CD4-positive, alpha-beta memory T cell (primary cell): ENCODE data around the gene FAM219A. TPM values are rescaled to one million over a fixed set of nuclear protein-coding genes. Genes with fewer than 3 reads are reported as not detected.

ENCODE experiments used
- CTCF ChIA-PET: fragments of 350-600 bp; sonication (Branson Sonifier 250); formaldehyde crosslinking; loops from one replicate; lab custom pipeline; 2021; ENCODE audit warnings: inconsistent platforms; ENCODE audit not compliant: partially characterized antibody; lab: Charles Lee
- POLR2A ChIA-PET: fragments of 350-600 bp; sonication (Branson Sonifier 250); formaldehyde crosslinking; loops from one replicate; lab custom pipeline; 2021; ENCODE audit not compliant: partially characterized antibody; lab: Charles Lee
- DNase-seq, 5 donors: peaks; one replicate each; pipeline versions ENCODE4 v3.0.0 to v3.0.0-alpha.2; 2020 to 2022; ENCODE audit warnings: mixed read lengths in 1 of 5
- H3K27ac ChIP-seq: one replicate; pipeline ENCODE4 v1.7.0; 2013; ENCODE audit warnings: low read depth, low read length
- H3K27me3 ChIP-seq: 2 replicates; pipeline ENCODE4 v1.7.0; 2013; ENCODE audit warnings: mild to moderate bottlenecking, low read length, moderate library complexity; ENCODE audit not compliant: insufficient read depth
- H3K36me3 ChIP-seq: 2 replicates; pipeline ENCODE4 v1.7.0; 2013; ENCODE audit warnings: mild to moderate bottlenecking, low read length, moderate library complexity; ENCODE audit not compliant: insufficient read depth
- H3K4me1 ChIP-seq: 2 replicates; pipeline ENCODE4 v1.7.0; 2013; ENCODE audit warnings: mild to moderate bottlenecking, low read length, moderate library complexity; ENCODE audit not compliant: insufficient read depth
- H3K4me3 ChIP-seq, 2 donors: one replicate each; pipeline ENCODE4 v1.7.0; 2013; ENCODE audit warnings: low read length in 2 of 2, mild to moderate bottlenecking in 1 of 2
- H3K9me3 ChIP-seq, 2 donors: one replicate each; pipeline ENCODE4 v1.7.0; 2013; ENCODE audit warnings: low read length in 2 of 2, control low read depth in 1 of 2; ENCODE audit not compliant: control insufficient read depth in 1 of 2
- H3K27ac Mint-ChIP-seq, 7 donors: one replicate each; pipeline ENCODE4 v1.8.0; 2020 to 2021; ENCODE audit warnings: mixed read lengths in 7 of 7, mild to moderate bottlenecking in 6 of 7, inconsistent platforms in 3 of 7, moderate library complexity in 3 of 7
- H3K27me3 Mint-ChIP-seq, 2 donors: one replicate each; pipeline ENCODE4 v1.8.0; 2020 to 2021; ENCODE audit warnings: mixed read lengths in 2 of 2
- H3K36me3 Mint-ChIP-seq, 2 donors: one replicate each; pipeline ENCODE4 v1.8.0; 2020 to 2021; ENCODE audit warnings: mixed read lengths in 2 of 2, inconsistent platforms in 1 of 2, mild to moderate bottlenecking in 1 of 2
- H3K4me1 Mint-ChIP-seq, 4 donors: one replicate each; pipeline ENCODE4 v1.8.0; 2020 to 2021; ENCODE audit warnings: mixed read lengths in 4 of 4, mild to moderate bottlenecking in 1 of 4
- H3K4me3 Mint-ChIP-seq, 8 donors: one replicate each; pipeline ENCODE4 v1.8.0; 2020 to 2021; ENCODE audit warnings: mixed read lengths in 8 of 8, mild to moderate bottlenecking in 7 of 8, moderate library complexity in 6 of 8, inconsistent platforms in 3 of 8
- H3K9me3 Mint-ChIP-seq, 8 donors: one replicate each; pipeline ENCODE4 v1.8.0; 2020 to 2021; ENCODE audit warnings: mixed read lengths in 8 of 8, mild to moderate bottlenecking in 5 of 8, inconsistent platforms in 3 of 8, moderate library complexity in 1 of 8
- intact Hi-C: fragments of 100-400 bp; cut with micrococcal nuclease; formaldehyde crosslinking; loops from one replicate; pipeline ENCODE4 v1.15.1; 2023
- polyA plus RNA-seq, 2 donors: library from polyadenylated mRNA; unstranded; fragments of 300-500 nt; fragmentation: Illumina TruSeq; gene quantifications; one replicate each; pipeline ENCODE4 v1.2.3, GENCODE V29; 2021
- total RNA-seq, 2 experiments: library from RNA; stranded (reverse); gene quantifications; one replicate each; pipeline ENCODE4 v1.2.3, GENCODE V29; 2021

Gene FAM219A
- total and polyA plus RNA-seq, 4 experiments from 2014 or later, result 0.33 to 16.3 (median 7.6) TPM

DNA sequence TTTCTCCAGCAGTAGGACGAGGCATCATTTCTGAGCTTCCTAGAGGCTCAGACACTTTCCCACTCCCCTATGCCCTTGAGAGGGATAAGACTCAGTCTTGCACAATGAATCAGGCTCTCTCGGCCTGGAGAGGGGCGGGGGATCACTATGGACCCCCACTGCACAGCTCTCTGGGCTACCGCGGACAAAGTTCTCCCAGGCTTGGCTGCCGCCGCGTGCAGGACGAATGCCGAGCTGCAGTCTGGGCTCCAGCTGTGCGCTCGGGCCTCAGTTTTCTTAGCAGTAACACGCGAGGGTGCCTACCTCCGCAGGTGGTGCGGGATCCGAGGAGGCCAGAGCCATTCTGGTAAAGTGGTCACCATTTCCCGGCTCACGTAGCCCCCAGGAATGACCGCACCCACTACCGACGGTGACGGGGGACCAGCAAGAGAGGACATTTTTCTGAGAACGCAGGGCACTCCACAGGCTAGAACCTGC is 78.3 kb downstream of the FAM219A start:
- Histone ChIP-seq H3K4me1 (peaks cover 39% of the 10 kb centered on the region), H3K27ac (peak overlapping the region; percentile 33), H3K9me3 (no peaks in the 10 kb centered on the region), H3K4me3 (peak overlapping the region in 1 of 2 donors; percentile 64), H3K36me3 (no peaks in the 10 kb centered on the region), H3K27me3 (no peaks in the 10 kb centered on the region)
- H3K9me3 Mint-ChIP-seq, result no peaks in the 10 kb centered on the region
- H3K4me1 Mint-ChIP-seq, result peaks cover 32 to 55% (median 45%) of the 10 kb centered on the region in 4 donors
- DNase-seq, result peak in 1 of 5 donors; percentile 11
- intact Hi-C loops, result no loop called here
- no peaks in the 10 kb centered on the region for H3K36me3 Mint-ChIP-seq
- CTCF ChIA-PET, result interaction anchor here (0.9 to 8.2 kb wide), 7 partner anchors 8 to 271 kb away, joined by 3 to 88 read pairs (median 7); no protein-coding TSS in a partner anchor
- H3K27ac Mint-ChIP-seq, result peak overlapping the region; percentile 58 to 93 (median 86)
- POLR2A ChIA-PET, result interaction anchor here (0.6 to 1.7 kb wide), 6 partner anchors 9 to 324 kb away, joined by 3 to 5 read pairs (median 3); partner anchors contain the start of genes DNAI1, FAM219A and UBAP1
- H3K4me3 Mint-ChIP-seq, result peak overlapping the region; percentile 84 to 94 (median 88)
- H3K27me3 Mint-ChIP-seq, result no peaks in the 10 kb centered on the region

DNA sequence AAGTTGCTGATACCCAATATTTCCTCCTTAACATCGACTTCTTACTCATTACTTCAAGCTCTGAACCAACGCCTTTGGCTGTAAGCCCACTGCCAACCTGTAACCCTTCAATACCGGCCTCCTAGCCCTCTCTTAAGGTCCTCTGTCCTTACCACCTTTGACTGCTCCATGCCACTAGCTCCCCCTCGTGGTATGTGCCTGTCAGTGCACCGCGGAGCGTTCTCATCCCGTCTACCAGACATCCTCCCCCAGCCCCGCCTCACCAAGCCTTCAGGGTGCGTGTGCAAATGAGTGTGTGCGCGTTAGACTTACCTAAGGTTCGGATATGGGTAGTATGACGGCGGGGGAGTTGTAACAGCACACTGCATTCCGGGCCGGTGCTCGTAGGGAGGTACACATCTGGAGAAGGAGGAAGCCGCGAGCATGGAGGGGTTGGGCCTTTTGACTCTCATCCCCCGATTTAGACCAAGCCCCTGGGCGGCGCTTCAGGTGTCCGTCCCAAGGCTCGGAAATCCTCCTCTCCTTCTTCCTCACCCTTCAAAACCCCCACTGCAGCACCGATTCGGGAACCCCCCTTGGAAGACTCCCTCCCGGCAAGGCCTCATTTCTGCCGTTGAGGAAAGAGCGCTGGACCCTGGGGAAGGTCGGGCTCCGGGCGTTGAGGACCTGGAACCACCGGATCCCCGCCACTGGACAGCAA is 78.9 kb downstream of the FAM219A start:
- Mint-ChIP-seq H3K4me1 (peaks cover 32 to 55% (median 45%) of the 10 kb centered on the region in 4 donors), H3K27me3 (no peaks in the 10 kb centered on the region), H3K36me3 (no peaks in the 10 kb centered on the region), H3K9me3 (no peaks in the 10 kb centered on the region), H3K4me3 (peak overlapping the region; percentile 84 to 94 (median 88)), H3K27ac (peak overlapping the region; percentile 58 to 94 (median 90))
- peak; percentile 86 to 92 (median 89) for DNase-seq
- Histone ChIP-seq H3K36me3 (no peaks in the 10 kb centered on the region), H3K27ac (peak overlapping the region; percentile 33), H3K4me1 (peaks cover 39% of the 10 kb centered on the region), H3K9me3 (no peaks in the 10 kb centered on the region), H3K4me3 (peak overlapping the region in 1 of 2 donors; percentile 64), H3K27me3 (no peaks in the 10 kb centered on the region)
- ChIA-PET CTCF (interaction anchor here (0.6 to 8.2 kb wide), 16 partner anchors 9 to 564 kb away, joined by 3 to 88 read pairs (median 3); no protein-coding TSS in a partner anchor), POLR2A (interaction anchor here (0.6 to 1.7 kb wide), 9 partner anchors 9 to 361 kb away, joined by 3 to 5 read pairs (median 3); partner anchors contain the start of genes DNAI1, FAM219A and UBAP1)
- intact Hi-C loops, result loop anchor here (1.0 to 5.0 kb wide), 6 partner anchors 50 to 1212 kb away; partner anchors contain the start of genes B4GALT1, KIF24, NUDT2 and SIGMAR1

DNA sequence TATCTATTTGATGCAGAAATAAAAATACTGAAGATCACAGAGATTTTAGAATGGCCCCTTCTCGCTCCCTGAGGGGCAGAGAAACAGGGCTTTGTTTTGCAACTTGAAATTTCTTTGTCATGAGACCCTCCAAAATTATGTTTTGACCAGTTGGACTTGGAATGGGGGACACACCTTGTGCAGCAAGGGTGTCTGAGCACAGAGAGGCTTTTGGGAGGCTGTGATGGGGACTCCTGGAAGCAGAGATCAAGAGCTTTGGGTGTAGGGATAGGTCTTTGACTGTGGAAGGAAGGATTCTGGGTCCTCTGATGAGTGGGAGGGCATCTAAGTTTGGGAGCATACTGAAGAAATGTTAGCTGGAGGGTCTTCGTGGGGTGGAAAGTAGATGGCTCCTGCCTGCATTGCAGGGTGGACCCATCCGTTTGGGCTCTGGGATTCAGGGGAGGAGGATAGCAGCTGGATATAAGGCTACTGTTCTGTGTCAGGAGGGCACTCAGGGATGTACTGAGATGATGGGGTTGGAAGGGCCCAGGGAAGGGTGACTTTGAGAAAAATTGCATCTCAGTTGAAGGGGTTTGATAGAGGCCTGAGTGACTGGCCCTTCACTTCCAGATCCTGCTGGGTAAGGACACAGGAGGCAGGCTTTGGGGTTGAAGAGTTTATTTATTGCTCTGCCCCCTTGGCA is 79.9 kb downstream of the FAM219A start:
- Mint-ChIP-seq H3K36me3 (peaks cover 0 to 3% of the 10 kb centered on the region in 2 donors), H3K4me3 (peak overlapping the region in 7 of 8 donors; percentile 7 to 89 (median 61)), H3K27me3 (no peaks in the 10 kb centered on the region), H3K4me1 (peaks cover 33 to 55% (median 45%) of the 10 kb centered on the region in 4 donors), H3K27ac (peak overlapping the region in 3 of 7 donors; percentile 18 to 65 (median 58)), H3K9me3 (peaks cover 0 to 1% (median 0%) of the 10 kb centered on the region in 8 donors)
- intact Hi-C loops, result loop anchor here (1.0 to 5.0 kb wide), 6 partner anchors 49 to 1211 kb away; partner anchors contain the start of genes B4GALT1, KIF24, NUDT2 and SIGMAR1
- no peak for DNase-seq
- Histone ChIP-seq H3K4me1 (peaks cover 39% of the 10 kb centered on the region), H3K4me3 (no peak overlapping the region), H3K9me3 (no peaks in the 10 kb centered on the region), H3K27ac (no peak overlapping the region), H3K27me3 (no peaks in the 10 kb centered on the region), H3K36me3 (no peaks in the 10 kb centered on the region)
- CTCF ChIA-PET, result interaction anchor here (0.6 to 8.2 kb wide), 16 partner anchors 10 to 563 kb away, joined by 3 to 88 read pairs (median 4); no protein-coding TSS in a partner anchor
- POLR2A ChIA-PET, result interaction anchor here (0.6 to 4.3 kb wide), 6 partner anchors 45 to 360 kb away, joined by 3 to 33 read pairs (median 5); partner anchors contain the start of genes GALT and NUDT2

DNA sequence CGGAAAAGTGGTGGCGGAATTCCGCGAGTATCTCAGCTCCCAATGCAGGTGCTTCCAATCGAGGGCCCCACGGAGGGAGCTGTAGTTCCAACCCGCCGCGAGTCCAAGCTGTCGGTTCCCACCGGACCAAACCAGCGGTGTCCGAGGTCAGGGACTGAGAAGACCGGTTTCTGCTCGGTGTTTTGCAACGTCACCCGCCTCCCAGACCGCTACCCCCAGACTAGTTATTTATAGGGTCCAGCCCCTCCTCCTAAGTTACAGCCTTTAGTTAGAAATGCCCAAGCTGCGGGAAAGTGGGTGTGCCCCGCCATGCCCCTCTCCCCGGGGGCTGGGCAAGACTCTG is 81.0 kb downstream of the FAM219A start:
- Histone ChIP-seq H3K27me3 (no peaks in the 10 kb centered on the region), H3K36me3 (no peaks in the 10 kb centered on the region), H3K9me3 (no peaks in the 10 kb centered on the region), H3K4me3 (peak overlapping the region; percentile 70 to 77), H3K4me1 (peaks cover 39% of the 10 kb centered on the region), H3K27ac (no peak overlapping the region)
- peak overlapping the region; percentile 92 to 98 (median 94) for H3K4me3 Mint-ChIP-seq
- CTCF ChIA-PET, result interaction anchor here (0.8 to 8.2 kb wide), 10 partner anchors 11 to 564 kb away, joined by 3 to 88 read pairs (median 4); no protein-coding TSS in a partner anchor
- no peaks in the 10 kb centered on the region for H3K27me3 Mint-ChIP-seq
- H3K36me3 Mint-ChIP-seq, result peaks cover 0 to 6% of the 10 kb centered on the region in 2 donors
- DNase-seq, result no peak
- peaks cover 33 to 55% (median 45%) of the 10 kb centered on the region in 4 donors for H3K4me1 Mint-ChIP-seq
- intact Hi-C loops, result loop anchor here (1.0 to 5.0 kb wide), 5 partner anchors 199 to 1355 kb away; partner anchors contain the start of genes B4GALT1, CREB3, SIGMAR1 and TLN1
- peaks cover 0 to 1% (median 0%) of the 10 kb centered on the region in 8 donors for H3K9me3 Mint-ChIP-seq
- POLR2A ChIA-PET, result interaction anchor here (0.7 to 4.3 kb wide), 6 partner anchors 45 to 329 kb away, joined by 3 to 33 read pairs (median 6); partner anchors contain the start of genes DCAF12, DNAI1, FAM219A and GALT
- H3K27ac Mint-ChIP-seq, result peak overlapping the region in 6 of 7 donors; percentile 52 to 93 (median 77)

DNA sequence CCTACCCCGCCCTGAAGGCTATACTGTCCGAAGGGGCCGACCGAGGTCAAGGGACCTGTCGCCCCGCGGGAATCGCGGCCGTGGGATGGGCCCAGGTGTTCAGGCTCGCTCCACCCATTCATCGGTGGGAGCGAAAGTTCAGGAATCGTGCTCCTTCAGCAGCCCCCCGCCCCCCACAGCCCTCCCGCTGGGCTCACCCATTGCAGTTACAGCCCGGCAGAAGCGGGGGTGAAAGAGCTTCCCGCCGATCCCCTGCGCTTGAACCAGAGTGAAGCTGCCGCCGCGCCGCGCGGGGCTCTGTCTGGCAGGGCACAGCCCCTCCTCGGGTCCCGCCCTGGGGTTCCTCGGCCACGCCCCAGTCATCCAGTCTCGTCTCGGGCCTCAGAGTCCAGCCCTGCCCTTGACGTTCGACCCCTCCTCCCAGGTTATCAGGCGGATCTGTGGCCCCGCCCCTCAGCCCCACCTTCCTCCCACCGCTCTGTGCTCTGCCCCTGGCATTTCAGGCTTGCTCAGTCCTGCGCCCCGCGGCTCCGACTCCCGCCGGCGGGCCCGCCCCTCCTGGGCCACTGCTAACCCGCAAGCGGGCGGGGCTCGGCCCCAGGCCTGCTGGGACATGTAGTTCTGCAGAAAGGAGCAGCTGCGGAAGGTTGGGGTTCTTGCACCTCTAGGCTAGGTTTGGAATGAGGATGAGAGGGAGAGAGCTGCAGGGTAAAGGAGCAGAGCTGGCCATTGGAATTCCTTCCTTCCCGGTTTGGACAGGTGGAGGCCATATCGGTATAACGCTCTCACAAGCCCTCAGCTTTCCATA is 81.6 kb downstream of the FAM219A start, which contains the start of gene MYORG:
Gene MYORG (minus strand): TSS at position 303 of the 808 bp plus-strand sequence. CDS start 3,955 bp downstream, outside the sequence.
- H3K27me3 ChIP-seq, result no peaks in the 10 kb centered on the region
- H3K9me3 ChIP-seq, result no peaks in the 10 kb centered on the region
- Mint-ChIP-seq H3K4me1 (peaks cover 33 to 54% (median 44%) of the 10 kb centered on the region in 4 donors), H3K36me3 (peaks cover 0 to 6% of the 10 kb centered on the region in 2 donors), H3K27me3 (no peaks in the 10 kb centered on the region), H3K4me3 (peak within 1 kb of the TSS; percentile 92 to 98 (median 94)), H3K9me3 (peaks cover 0 to 1% (median 0%) of the 10 kb centered on the region in 8 donors), H3K27ac (peak within 1 kb of the TSS; percentile 58 to 97 (median 93))
- peak within 1 kb of the TSS; percentile 49 for H3K27ac ChIP-seq
- H3K4me3 ChIP-seq, result peak within 1 kb of the TSS; percentile 70 to 77
- ChIA-PET CTCF (interaction anchor here (0.8 to 8.2 kb wide), 10 partner anchors 12 to 563 kb away, joined by 3 to 88 read pairs (median 4); no protein-coding TSS in a partner anchor), POLR2A (interaction anchor here (0.7 to 4.3 kb wide), 8 partner anchors 45 to 903 kb away, joined by 3 to 33 read pairs (median 4); partner anchors contain the start of genes DCAF12, DNAI1, FAM219A and GALT)
- DNase-seq, result peak; percentile 94 to 98 (median 96)
- H3K36me3 ChIP-seq, result no peaks in the 10 kb centered on the region
- intact Hi-C loops, result loop anchor here (1.0 to 5.0 kb wide), 7 partner anchors 82 to 1356 kb away; partner anchors contain the start of genes B4GALT1, CREB3, DCAF12 and DNAI1
- peaks cover 39% of the 10 kb centered on the region for H3K4me1 ChIP-seq
